Stimulated activated CD4-positive, alpha-beta T cell treated with anti-CD3 and anti-CD28 coated beads, TNF-alpha, amount 100 ng/mL, for 48 hours (primary cell): ENCODE data around the gene PGGT1B.
"Not testable (repeated sequence)": the region's sequence is repeated elsewhere in the genome, so short reads cannot be mapped to it uniquely, and the experiment has no call there.

Source experiments
- DNase-seq, 3 donors: peaks; one replicate each; pipeline ENCODE4 v3.0.0-alpha.2; 2020; ENCODE audit warnings: low read depth in 3 of 3

The PGGT1B gene

GRCh38 chr5:115260248-115260647 is 2.4 kb downstream of the PGGT1B start:
- DNase-seq = no peak

GRCh38 chr5:115257981-115258380 is 4.7 kb downstream of the PGGT1B start:
- no peak for DNase-seq

GRCh38 chr5:115249379-115249778 is 13.3 kb downstream of the PGGT1B start:
- DNase-seq = not testable (repeated sequence)

- DNase-seq = no peak
These were observed 16.2 kb downstream of the PGGT1B start for GRCh38 chr5:115246361-115246991.

- DNase-seq = no peak
These were observed 19.3 kb downstream of the PGGT1B start for GRCh38 chr5:115243412-115243811.

- DNase-seq = no peak
These were observed 20.6 kb downstream of the PGGT1B start for GRCh38 chr5:115241881-115242642.

GRCh38 chr5:115237066-115237465 is 25.6 kb downstream of the PGGT1B start:
- DNase-seq = no peak

- DNase-seq = no peak
These were observed 26.1 kb downstream of the PGGT1B start for GRCh38 chr5:115236599-115236998.

- no peak for DNase-seq
These were observed 31.1 kb downstream of the PGGT1B start for GRCh38 chr5:115231598-115231997.

- DNase-seq = no peak
These were observed 33.1 kb downstream of the PGGT1B start for GRCh38 chr5:115229606-115230005.

- DNase-seq = no peak
These were observed 35.4 kb downstream of the PGGT1B start for GRCh38 chr5:115227281-115227680.

- DNase-seq = no peak
These were observed 48.1 kb downstream of the PGGT1B start for GRCh38 chr5:115214541-115214940.

GRCh38 chr5:115209279-115209678 is 53.4 kb downstream of the PGGT1B start:
- DNase-seq = peak; percentile 16 to 38 (median 20)

- DNase-seq = no peak
These were observed 59.7 kb downstream of the PGGT1B start for GRCh38 chr5:115202952-115203351.

GRCh38 chr5:115196161-115196560 is 66.5 kb downstream of the PGGT1B start:
- DNase-seq = no peak

GRCh38 chr5:115194676-115195075 is 68.0 kb downstream of the PGGT1B start:
- DNase-seq = no peak

GRCh38 chr5:115193295-115193694 is 69.4 kb downstream of the PGGT1B start:
- DNase-seq = no peak

- no peak for DNase-seq
These were observed 70.6 kb downstream of the PGGT1B start for GRCh38 chr5:115192098-115192497.

- no peak for DNase-seq
These were observed 71.1 kb downstream of the PGGT1B start for GRCh38 chr5:115191474-115192031.

- DNase-seq = no peak
These were observed 72.3 kb downstream of the PGGT1B start for GRCh38 chr5:115190388-115190787.

GRCh38 chr5:115189866-115190265 is 72.8 kb downstream of the PGGT1B start:
- no peak for DNase-seq

GRCh38 chr5:115186794-115187193 is 75.9 kb downstream of the PGGT1B start:
- no peak for DNase-seq

GRCh38 chr5:115184770-115185169 is 77.9 kb downstream of the PGGT1B start:
- no peak for DNase-seq
